Epithelial cell of esophagus (primary cell): ENCODE results near the gene TTC21A.
A peak's percentile ranks its signal among the peaks of the same experiment; 100 is the strongest.

Experiments used
- DNase-seq: peaks from one replicate; pipeline ENCODE4 v3.0.0; 2010; ENCODE audit warnings: low read depth
- H3K4me3 ChIP-seq: 2 replicates; pipeline ENCODE4 v1.5.1; 2011; ENCODE audit warnings: mild to moderate bottlenecking, low read length, control low read depth
- TF ChIP-seq, protein P1 (sequence below): IDR thresholded peaks from 2 replicates; pipeline ENCODE4 v1.5.1; 2011; ENCODE audit warnings: low read depth, mild to moderate bottlenecking, low read length, control low read depth, inconsistent platforms; ENCODE audit not compliant: insufficient read depth; ENCODE audit errors: missing control alignments

Gene TTC21A

DNA sequence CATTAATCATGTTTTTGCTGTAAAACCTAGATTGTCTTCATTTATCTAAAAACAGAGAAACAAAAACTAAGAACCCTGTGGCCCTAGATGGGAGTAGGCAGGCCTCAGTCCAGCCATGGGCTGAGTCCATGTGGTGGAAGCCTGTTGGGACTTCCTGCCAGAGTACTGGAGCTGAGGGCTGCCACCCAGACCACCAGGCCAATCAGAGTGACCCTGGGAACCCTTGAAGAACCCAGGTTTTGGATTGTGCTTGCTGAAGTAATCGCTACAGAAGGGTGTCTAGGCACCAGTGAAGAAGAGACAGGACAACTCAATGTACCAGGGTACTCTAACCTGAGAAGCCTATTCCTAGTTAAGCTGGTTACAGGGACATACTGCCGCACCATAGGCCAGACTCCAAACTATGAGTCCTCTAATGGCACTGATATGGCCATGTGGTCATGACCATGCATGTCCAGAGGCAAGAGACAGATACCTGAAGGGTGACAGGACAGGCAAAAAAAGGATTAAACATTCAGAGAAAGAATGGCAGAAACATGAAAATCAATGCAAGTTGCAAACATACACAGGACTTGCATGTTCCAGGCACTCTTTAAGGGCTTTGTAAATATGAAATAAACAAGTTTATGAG, 33.0 kb downstream of the TTC21A start:
- DNase-seq = peak; percentile 61
- TF ChIP-seq, protein P1, sequence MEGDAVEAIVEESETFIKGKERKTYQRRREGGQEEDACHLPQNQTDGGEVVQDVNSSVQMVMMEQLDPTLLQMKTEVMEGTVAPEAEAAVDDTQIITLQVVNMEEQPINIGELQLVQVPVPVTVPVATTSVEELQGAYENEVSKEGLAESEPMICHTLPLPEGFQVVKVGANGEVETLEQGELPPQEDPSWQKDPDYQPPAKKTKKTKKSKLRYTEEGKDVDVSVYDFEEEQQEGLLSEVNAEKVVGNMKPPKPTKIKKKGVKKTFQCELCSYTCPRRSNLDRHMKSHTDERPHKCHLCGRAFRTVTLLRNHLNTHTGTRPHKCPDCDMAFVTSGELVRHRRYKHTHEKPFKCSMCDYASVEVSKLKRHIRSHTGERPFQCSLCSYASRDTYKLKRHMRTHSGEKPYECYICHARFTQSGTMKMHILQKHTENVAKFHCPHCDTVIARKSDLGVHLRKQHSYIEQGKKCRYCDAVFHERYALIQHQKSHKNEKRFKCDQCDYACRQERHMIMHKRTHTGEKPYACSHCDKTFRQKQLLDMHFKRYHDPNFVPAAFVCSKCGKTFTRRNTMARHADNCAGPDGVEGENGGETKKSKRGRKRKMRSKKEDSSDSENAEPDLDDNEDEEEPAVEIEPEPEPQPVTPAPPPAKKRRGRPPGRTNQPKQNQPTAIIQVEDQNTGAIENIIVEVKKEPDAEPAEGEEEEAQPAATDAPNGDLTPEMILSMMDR = no peak
- H3K4me3 ChIP-seq = no peak overlapping the region

DNA sequence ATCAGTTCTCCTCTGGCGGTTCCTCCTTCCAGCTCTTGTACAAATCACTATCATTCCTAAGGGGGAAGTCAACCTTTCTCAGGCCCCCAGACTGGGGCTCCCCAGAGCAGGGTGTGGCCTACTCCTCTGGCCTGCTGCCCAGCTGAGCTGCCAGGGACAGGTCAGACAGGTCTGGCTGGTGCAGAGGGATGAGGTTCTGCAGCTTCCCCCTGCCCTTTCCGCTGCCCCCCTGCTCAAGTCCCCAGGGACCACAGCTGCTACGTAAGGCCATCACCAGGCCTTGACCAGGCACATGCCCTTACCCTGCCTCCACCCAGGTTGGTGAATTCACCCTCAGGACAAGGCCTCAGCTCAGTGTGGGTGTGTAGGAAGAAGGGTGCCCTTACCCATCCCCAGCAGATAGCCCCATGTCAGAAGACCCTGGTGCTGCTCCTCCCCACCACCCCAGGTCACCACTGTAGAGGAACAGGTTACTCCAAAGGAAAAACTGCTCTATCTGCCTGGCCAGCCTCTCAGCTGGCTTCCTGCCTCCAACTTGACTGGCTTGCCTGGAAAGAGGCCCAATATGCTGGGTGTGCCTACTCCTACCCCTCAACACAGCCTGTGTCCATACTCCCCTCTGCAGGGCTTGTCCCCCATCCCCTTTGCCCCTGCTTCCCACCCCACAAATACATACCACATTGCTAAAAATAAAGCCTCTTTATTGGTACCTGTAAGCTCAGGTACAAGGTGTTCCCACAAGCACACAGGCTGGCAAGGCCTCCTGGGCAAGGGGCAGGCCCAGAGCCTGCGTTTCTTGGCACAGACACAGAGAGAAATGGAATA, 33.9 kb downstream of the TTC21A start:
- no peak overlapping the region for H3K4me3 ChIP-seq
- peak; percentile 91 for DNase-seq
- TF ChIP-seq, protein P1 = no peak

DNA sequence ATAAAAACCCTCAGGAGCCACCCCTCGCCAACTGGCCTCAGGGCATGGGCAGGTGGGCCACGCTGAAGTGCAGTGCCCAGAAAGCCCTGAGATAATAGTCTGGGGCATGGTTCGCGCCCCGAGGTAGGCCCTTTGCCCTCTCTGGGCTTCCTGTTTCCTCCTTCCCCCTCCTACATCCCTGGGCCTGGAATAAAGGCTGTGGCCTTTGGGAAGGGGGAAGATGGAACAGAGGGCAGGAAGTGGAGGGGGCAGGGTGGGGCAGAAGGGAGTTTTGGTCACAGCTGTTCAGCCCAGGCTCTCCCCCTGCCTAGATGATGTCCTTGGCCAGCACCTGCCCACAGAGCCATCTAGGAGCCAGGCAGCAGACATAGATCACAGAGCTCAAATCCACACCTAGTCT, 34.6 kb downstream of the TTC21A start:
- DNase-seq = no peak
- TF ChIP-seq, protein P1 = no peak
- no peak overlapping the region for H3K4me3 ChIP-seq

DNA sequence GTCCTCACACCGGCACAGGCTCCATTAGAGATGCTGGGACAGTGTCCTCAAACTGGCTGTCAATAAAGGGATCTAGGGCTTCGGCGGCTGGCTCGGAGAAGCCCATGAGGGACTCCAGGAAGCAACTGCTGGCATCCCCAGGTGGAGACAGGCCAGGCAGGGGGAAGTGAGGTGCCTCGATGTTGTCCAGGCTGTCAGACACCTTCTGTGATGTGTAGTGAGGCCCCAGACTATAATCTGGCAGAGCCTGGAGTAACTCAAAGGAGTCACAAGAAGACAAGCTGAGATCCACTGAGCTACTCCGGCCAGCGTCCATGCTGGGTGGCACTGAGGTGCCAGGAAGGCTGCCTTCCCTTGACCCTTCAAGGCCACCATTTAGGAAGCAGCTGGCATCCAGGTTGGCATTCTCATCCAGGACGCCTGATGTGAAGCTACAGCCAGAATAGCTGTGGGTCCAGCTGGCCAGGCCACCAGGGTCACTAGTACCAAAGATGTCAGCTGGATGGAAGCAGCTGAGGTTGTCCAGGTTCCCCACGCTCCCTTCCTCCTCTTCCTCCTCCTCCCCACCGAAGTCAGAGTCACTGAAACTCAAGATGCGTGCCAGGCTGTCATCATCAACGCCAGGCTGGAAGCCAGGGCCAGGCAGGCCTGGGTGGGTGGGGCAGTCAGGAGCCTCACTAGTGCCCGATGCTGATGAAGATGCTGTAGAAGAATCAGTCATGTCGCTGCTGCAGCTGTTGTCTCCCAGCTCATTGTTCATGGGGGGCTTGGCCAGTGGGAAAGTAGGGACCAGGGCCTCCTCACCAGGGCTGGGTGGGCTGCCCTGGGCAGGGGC, 35.8 kb downstream of the TTC21A start:
- TF ChIP-seq, protein P1 = no peak
- DNase-seq = no peak
- no peak overlapping the region for H3K4me3 ChIP-seq

DNA sequence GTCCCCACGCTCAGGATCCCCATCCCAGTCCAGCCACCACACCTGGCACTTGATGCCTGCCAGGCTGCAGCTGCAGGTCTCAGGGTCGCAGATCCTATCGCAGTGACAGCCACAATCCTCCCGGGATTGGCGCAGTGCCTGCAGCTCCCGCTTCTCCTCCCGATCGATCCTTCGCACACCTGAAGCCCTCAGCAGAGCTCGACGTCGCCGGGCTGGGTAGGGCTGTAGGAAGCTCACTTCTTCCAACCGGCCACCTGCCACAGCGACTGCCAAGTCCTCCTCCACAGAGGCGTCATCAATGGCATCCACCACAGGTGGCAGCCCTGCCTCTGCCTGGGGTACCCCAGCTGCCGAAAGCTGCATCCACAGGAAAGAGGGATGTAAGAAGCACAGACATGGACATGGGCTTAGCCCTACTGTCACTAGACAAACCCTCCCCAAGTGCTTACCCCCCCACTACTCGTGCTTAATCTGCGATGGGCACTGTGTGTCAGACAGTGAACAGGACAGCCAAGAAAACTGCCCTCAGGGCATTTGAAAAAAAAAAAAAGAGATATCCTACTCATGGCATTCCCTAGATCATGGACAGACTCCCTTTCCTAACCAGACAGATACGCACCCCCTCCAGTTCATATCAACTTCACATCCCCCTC, 36.7 kb downstream of the TTC21A start:
- H3K4me3 ChIP-seq = no peak overlapping the region
- TF ChIP-seq, protein P1 = no peak

DNA sequence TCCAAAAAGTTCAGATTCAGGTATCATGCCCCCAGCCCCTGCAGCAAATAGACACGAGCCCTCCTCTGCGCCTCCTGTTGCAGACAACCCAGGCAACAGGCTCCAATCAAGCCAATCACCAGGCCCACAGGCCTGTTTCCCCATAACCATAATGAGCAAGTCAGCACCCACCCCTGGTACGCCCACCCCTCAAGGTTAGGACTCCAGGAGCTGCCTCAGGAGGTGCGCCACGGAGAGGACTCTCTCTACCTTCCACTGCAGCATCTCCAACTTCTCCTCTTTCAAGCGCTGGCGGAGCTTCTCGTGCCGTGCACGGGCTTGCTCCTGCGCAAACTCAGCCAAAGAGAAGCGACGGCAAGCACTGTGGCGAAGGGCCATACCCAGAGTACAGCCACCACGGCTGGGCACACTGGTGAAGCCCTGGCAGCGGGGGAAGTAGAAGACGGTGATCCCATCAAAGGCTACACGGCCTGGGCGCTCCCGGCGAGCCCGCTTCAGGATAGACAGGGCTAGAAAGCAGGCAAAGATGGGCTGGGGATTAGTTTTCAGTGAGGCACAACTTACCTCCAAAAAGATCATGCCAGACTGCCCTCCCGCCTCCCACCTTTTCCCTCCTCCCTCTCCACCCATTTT, 37.4 kb downstream of the TTC21A start:
- TF ChIP-seq, protein P1 = no peak
- no peak for DNase-seq
- no peak overlapping the region for H3K4me3 ChIP-seq

More for the DNA sequence above, 36.7 kb downstream of the TTC21A start:
- DNase-seq = no peak
